Chondrocyte (in vitro differentiated cells): ENCODE data around the gene RNF41. TPM values are rescaled to one million over a fixed set of nuclear protein-coding genes. Genes with fewer than 3 reads are reported as not detected.

ENCODE experiments used
- DNase-seq: peaks from one replicate; pipeline ENCODE4 v3.0.0; 2021; ENCODE audit warnings: mixed read lengths, low spot score
- H3K27ac Mint-ChIP-seq: one replicate; pipeline ENCODE4 v1.8.0; 2021; ENCODE audit warnings: mild to moderate bottlenecking, moderate library complexity, mixed read lengths; ENCODE audit not compliant: unreplicated experiment
- H3K27me3 Mint-ChIP-seq: 2 replicates; pipeline ENCODE4 v1.8.0; 2021; ENCODE audit warnings: low read depth, mixed read lengths
- H3K36me3 Mint-ChIP-seq: 2 replicates; pipeline ENCODE4 v1.8.0; 2021; ENCODE audit warnings: low read depth, mixed read lengths
- H3K4me1 Mint-ChIP-seq: 2 replicates; pipeline ENCODE4 v1.8.0; 2021; ENCODE audit warnings: low read depth, mild to moderate bottlenecking, mixed read lengths
- H3K4me3 Mint-ChIP-seq: one replicate; pipeline ENCODE4 v1.8.0; 2021; ENCODE audit warnings: mild to moderate bottlenecking, moderate library complexity, mixed read lengths; ENCODE audit not compliant: unreplicated experiment
- H3K9me3 Mint-ChIP-seq: 2 replicates; pipeline ENCODE4 v1.8.0; 2021; ENCODE audit warnings: low read depth, mixed read lengths
- total RNA-seq: library from RNA; stranded (reverse); gene quantifications from 3 replicates; pipeline ENCODE4 v1.2.1, GENCODE V29; 2021
- TF ChIP-seq, protein P1 (sequence below): fragments of 200-600 bp; sonication (generic); IDR thresholded peaks from 2 replicates; pipeline ENCODE4 v1.5.0; 2021; ENCODE audit warnings: antibody characterized with exemption, mild to moderate bottlenecking, moderate library complexity

The RNF41 gene
- total RNA-seq, 1 donor from 2014 or later: 103 TPM

DNA sequence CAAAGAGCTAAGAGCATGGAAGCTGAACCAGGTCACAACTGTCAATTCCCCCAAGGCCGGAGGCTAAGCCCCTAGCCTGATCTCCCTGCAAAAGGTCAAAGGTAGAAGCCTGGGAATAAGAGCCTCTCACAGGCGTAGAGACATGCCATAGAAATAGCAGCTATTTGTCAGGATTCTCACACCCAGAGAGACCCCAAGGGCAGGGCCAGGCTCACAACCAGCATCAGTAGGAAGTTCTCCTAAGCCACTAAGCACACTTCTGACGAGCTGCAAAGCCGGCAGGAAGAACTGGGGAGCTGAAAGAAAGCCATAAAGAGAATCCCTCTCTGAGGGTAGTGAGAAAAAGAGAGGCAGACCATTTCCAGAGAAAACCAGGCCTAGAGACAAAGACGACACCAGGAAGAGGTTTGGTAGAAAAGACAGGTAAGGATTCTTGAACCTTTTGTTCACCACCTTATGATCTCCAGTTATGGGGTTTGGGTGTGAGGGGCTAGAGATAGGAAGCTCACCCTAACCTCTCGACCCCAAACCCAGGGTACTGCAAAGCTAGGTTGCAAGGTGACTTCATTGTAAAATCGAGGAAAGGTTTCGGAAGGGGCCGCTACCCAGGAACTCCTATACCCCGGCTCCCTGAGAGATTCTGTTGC is 33.5 kb downstream of the RNF41 start:
- H3K4me3 Mint-ChIP-seq: peak overlapping the region; percentile 74

DNA sequence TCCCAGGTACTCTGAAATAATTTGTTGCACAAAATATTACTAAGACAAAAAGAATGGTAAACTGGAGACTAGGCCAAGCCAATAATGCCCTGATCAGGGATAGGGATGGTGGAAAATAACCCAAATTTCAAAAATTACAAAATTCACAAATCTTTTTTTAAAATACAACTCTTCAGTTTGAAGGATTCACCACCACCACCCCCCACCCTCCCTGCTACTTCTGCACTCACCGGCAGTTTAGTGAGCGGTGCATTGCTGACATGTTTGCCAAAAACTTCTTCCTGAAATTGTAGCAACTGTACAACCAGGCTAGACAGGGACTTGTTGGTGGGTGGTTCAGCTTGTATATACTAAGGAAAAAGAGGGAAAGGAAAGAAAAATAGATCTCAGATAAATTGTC is 34.8 kb downstream of the RNF41 start:
- H3K9me3 Mint-ChIP-seq: no peaks in the 10 kb centered on the region
- peaks cover 10% of the 10 kb centered on the region for H3K36me3 Mint-ChIP-seq
- H3K27ac Mint-ChIP-seq: no peak overlapping the region
- no peak for DNase-seq
- no peaks in the 10 kb centered on the region for H3K27me3 Mint-ChIP-seq
- TF ChIP-seq, protein P1, sequence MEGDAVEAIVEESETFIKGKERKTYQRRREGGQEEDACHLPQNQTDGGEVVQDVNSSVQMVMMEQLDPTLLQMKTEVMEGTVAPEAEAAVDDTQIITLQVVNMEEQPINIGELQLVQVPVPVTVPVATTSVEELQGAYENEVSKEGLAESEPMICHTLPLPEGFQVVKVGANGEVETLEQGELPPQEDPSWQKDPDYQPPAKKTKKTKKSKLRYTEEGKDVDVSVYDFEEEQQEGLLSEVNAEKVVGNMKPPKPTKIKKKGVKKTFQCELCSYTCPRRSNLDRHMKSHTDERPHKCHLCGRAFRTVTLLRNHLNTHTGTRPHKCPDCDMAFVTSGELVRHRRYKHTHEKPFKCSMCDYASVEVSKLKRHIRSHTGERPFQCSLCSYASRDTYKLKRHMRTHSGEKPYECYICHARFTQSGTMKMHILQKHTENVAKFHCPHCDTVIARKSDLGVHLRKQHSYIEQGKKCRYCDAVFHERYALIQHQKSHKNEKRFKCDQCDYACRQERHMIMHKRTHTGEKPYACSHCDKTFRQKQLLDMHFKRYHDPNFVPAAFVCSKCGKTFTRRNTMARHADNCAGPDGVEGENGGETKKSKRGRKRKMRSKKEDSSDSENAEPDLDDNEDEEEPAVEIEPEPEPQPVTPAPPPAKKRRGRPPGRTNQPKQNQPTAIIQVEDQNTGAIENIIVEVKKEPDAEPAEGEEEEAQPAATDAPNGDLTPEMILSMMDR: no peak
- H3K4me3 Mint-ChIP-seq: no peak overlapping the region
- H3K4me1 Mint-ChIP-seq: peaks cover 24% of the 10 kb centered on the region

More for the DNA sequence above, 33.5 kb downstream of the RNF41 start:
- no peaks in the 10 kb centered on the region for H3K27me3 Mint-ChIP-seq
- no peaks in the 10 kb centered on the region for H3K9me3 Mint-ChIP-seq
- H3K36me3 Mint-ChIP-seq: peaks cover 10% of the 10 kb centered on the region
- peak overlapping the region; percentile 71 for H3K27ac Mint-ChIP-seq
- TF ChIP-seq, protein P1: no peak
- DNase-seq: no peak
- peaks cover 30% of the 10 kb centered on the region for H3K4me1 Mint-ChIP-seq

DNA sequence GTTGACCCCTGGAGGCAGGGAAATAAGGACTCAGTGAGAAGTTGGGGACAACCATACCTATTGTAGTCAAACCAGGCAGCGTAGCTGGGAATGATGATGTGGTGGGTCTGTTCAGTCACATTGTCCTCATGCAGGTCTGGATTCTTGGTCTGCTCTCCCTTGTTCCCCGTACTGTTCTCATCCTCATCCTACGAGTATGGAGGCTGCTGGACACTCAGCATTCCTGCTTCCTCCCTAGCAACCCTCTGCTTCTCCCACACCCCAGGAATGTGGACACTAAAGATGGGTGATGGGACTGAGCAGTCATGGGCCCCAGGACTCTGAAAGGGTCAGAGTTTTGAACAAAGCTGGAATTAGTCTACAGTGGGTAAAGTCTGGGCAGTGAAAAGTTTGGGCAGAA is 43.4 kb downstream of the RNF41 start:
- DNase-seq: no peak
- Mint-ChIP-seq H3K27ac (no peak overlapping the region), H3K27me3 (no peaks in the 10 kb centered on the region), H3K9me3 (no peaks in the 10 kb centered on the region), H3K4me1 (no peaks in the 10 kb centered on the region), H3K36me3 (peaks cover 41% of the 10 kb centered on the region), H3K4me3 (no peak overlapping the region)
- TF ChIP-seq, protein P1: no peak

DNA sequence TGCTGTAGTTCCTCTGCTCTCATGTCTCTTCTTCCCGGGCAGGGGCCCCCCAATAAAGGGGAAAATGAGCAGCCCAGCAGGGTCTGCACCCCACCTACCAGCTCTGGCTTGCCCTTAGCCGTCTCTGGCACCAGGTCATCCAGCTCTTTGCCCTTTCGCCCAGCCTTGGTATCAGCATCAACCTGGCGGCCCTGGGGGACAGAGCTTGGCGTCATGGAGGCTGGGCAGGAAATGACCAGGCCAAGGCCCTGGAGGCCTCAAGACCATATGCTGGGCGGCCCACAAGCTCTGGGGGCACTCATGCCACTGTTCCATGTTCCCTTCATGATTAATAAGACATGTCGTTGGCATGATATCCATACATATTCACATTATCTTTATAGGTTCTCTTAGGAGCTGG is 48.9 kb downstream of the RNF41 start:
- no peak for DNase-seq
- Mint-ChIP-seq H3K36me3 (peaks cover 40% of the 10 kb centered on the region), H3K4me3 (no peak overlapping the region)

DNA sequence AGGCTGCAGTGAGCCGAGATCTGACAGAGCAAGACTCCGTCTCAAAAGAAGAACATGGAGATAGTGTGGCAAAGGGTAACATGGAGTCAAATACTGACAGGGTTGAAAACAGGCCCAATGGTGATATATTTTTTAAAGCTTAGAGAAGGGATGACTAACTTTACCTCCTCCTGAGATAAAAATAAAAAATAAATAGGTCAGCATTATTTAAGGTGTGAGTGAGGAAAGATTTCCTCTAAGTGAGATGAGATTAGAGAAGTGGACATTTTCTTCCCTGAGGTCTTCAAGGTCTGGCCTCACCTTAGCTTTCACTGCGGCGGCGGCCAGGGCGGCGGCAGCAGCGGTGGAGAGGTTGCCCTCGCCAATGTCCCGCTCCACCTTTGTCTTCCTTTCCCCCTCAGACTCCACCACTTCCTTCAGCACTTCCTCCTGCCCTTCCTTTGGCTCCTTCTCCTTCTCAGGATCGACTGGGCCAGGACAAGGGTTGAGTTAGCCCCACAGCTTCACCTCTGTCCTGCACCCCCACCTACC is 52.4 kb downstream of the RNF41 start:
- H3K9me3 Mint-ChIP-seq: no peaks in the 10 kb centered on the region
- H3K27ac Mint-ChIP-seq: no peak overlapping the region
- TF ChIP-seq, protein P1: no peak
- peaks cover 33% of the 10 kb centered on the region for H3K36me3 Mint-ChIP-seq
- no peak for DNase-seq
- no peak overlapping the region for H3K4me3 Mint-ChIP-seq
- H3K27me3 Mint-ChIP-seq: no peaks in the 10 kb centered on the region
- no peaks in the 10 kb centered on the region for H3K4me1 Mint-ChIP-seq

More for the DNA sequence above, 48.9 kb downstream of the RNF41 start:
- no peaks in the 10 kb centered on the region for H3K27me3 Mint-ChIP-seq
- H3K9me3 Mint-ChIP-seq: no peaks in the 10 kb centered on the region
- no peaks in the 10 kb centered on the region for H3K4me1 Mint-ChIP-seq
- no peak overlapping the region for H3K27ac Mint-ChIP-seq
- TF ChIP-seq, protein P1: no peak
